HG03354 (cell line): ENCODE data around the gene IFT122.

Experiments used
- ATAC-seq: cut with Tn5 transposase; IDR thresholded peaks from one replicate; pipeline ENCODE4 v1.9.1; 2021; ENCODE audit warnings: mild to moderate bottlenecking; ENCODE audit not compliant: unreplicated experiment, poor library complexity, severe bottlenecking

The IFT122 gene

GRCh38 chr3:129432036-129432435 is 8.0 kb upstream of the IFT122 start:
- ATAC-seq, result no peak

- no peak for ATAC-seq
Measured at GRCh38 chr3:129432671-129433070, 7.4 kb upstream of the IFT122 start.

GRCh38 chr3:129433565-129433964 is 6.5 kb upstream of the IFT122 start:
- no peak for ATAC-seq

GRCh38 chr3:129434140-129434539 is 5.9 kb upstream of the IFT122 start:
- ATAC-seq, result no peak

GRCh38 chr3:129435367-129435766 is 4.7 kb upstream of the IFT122 start:
- ATAC-seq, result no peak

GRCh38 chr3:129439226-129439816 is 703 bp upstream of the IFT122 start:
- ATAC-seq, result peak; percentile 16

GRCh38 chr3:129440618-129441190 is 680 bp downstream of the IFT122 start:
- no peak for ATAC-seq

GRCh38 chr3:129441215-129441614 is 1.2 kb downstream of the IFT122 start:
- no peak for ATAC-seq

- no peak for ATAC-seq
Measured at GRCh38 chr3:129441782-129442181, 1.8 kb downstream of the IFT122 start.

GRCh38 chr3:129442486-129442885 is 2.5 kb downstream of the IFT122 start:
- ATAC-seq, result no peak

GRCh38 chr3:129442947-129443346 is 2.9 kb downstream of the IFT122 start:
- no peak for ATAC-seq

GRCh38 chr3:129445471-129445870 is 5.4 kb downstream of the IFT122 start:
- ATAC-seq, result no peak

- no peak for ATAC-seq
Measured at GRCh38 chr3:129446926-129447325, 6.9 kb downstream of the IFT122 start.

GRCh38 chr3:129448186-129448895 is 8.3 kb downstream of the IFT122 start:
- ATAC-seq, result no peak

- no peak for ATAC-seq
Measured at GRCh38 chr3:129449279-129450115, 9.5 kb downstream of the IFT122 start.

GRCh38 chr3:129453732-129454131 is 13.7 kb downstream of the IFT122 start:
- ATAC-seq, result no peak

- ATAC-seq, result no peak
Measured at GRCh38 chr3:129460155-129460554, 20.1 kb downstream of the IFT122 start.

- no peak for ATAC-seq
Measured at GRCh38 chr3:129460572-129460971, 20.5 kb downstream of the IFT122 start.

- ATAC-seq, result no peak
Measured at GRCh38 chr3:129461022-129461421, 21.0 kb downstream of the IFT122 start.

- no peak for ATAC-seq
Measured at GRCh38 chr3:129461461-129462146, 21.6 kb downstream of the IFT122 start.
